ENCODE data around the gene SORBS2.

GRCh38 chr4:185549095-185549639, 262.8 kb downstream of the SORBS2 start:
- no peak for TF ChIP-seq EP300 (IDR thresholded peaks at IDR 0.05)
- TF ChIP-seq ZFP36 (IDR thresholded peaks at IDR 0.05; ENCODE audit: borderline replicate concordance, partially characterized antibody), result no peak
- no peak for TF ChIP-seq NR3C1 (IDR thresholded peaks at IDR 0.05)
- TF ChIP-seq RAD21 (conservative IDR thresholded peaks at IDR 0.05 in 1 of 2, IDR thresholded peaks at IDR 0.05 in 1 of 2), result no peak
- TF ChIP-seq ZC3H11A (IDR thresholded peaks at IDR 0.05), result no peak
- TF ChIP-seq CTCF (IDR thresholded peaks at IDR 0.05), result no peak
- no peak for TF ChIP-seq RNF2 (IDR thresholded peaks at IDR 0.05; ENCODE audit: borderline replicate concordance, low read depth)
- TF ChIP-seq HMGXB4 (CRISPR knock-in tag; IDR thresholded peaks at IDR 0.05; ENCODE audit: borderline replicate concordance), result no peak
- TF ChIP-seq PBX3 (IDR thresholded peaks at IDR 0.05), result no peak
- TF ChIP-seq REST (IDR thresholded peaks at IDR 0.05), result no peak
- no peak for TF ChIP-seq JUN (IDR thresholded peaks at IDR 0.05)
- no peak for TF ChIP-seq USF2 (IDR thresholded peaks at IDR 0.05)
